ENCODE data around the gene SPPL2B.

- TF ChIP-seq CTCF (IDR thresholded peaks at IDR 0.05) (no peak), POLR2A (IDR thresholded peaks at IDR 0.05) (no peak), EP300 (IDR thresholded peaks at IDR 0.05) (no peak)
Measured at GRCh38 chr19:2330255-2330631, 1.8 kb downstream of the SPPL2B start.

Measured in suprapubic skin (tissue), 3 donors.